Myocyte (in vitro differentiated cells): ENCODE measurements around the gene PXDN. TPM values are rescaled to one million over a fixed set of nuclear protein-coding genes. Genes with fewer than 3 reads are reported as not detected.

Source experiments
- DNase-seq: peaks from one replicate; pipeline ENCODE4 v3.0.0-alpha.2; 2012; ENCODE audit warnings: low read depth
- total RNA-seq: library from RNA; depleted of rRNA; stranded (reverse); fragments of >200 nt; gene quantifications from 2 replicates; pipeline ENCODE4 v1.2.3, GENCODE V29; 2014

The PXDN gene
- total RNA-seq, 1 donor from 2014 or later: 52.7 TPM

GRCh38 chr2:1754461-1755170 is 10.3 kb upstream of the PXDN start:
- no peak for DNase-seq

- no peak for DNase-seq
These were observed 9.7 kb upstream of the PXDN start for GRCh38 chr2:1754046-1754445.

GRCh38 chr2:1752751-1753150 is 8.4 kb upstream of the PXDN start:
- DNase-seq: no peak

- no peak for DNase-seq
These were observed 7.7 kb upstream of the PXDN start for GRCh38 chr2:1751767-1752725.

- peak; percentile 79 for DNase-seq
These were observed 6.8 kb upstream of the PXDN start for GRCh38 chr2:1750933-1751766.

GRCh38 chr2:1750270-1750932 is 6.1 kb upstream of the PXDN start:
- no peak for DNase-seq

- no peak for DNase-seq
These were observed 5.3 kb upstream of the PXDN start for GRCh38 chr2:1749489-1750119.

GRCh38 chr2:1748741-1749488 is 4.6 kb upstream of the PXDN start:
- no peak for DNase-seq

GRCh38 chr2:1748176-1748740 is 3.9 kb upstream of the PXDN start:
- DNase-seq: no peak

- DNase-seq: no peak
These were observed 3.0 kb upstream of the PXDN start for GRCh38 chr2:1747065-1747941.

- DNase-seq: no peak
These were observed 2.1 kb upstream of the PXDN start for GRCh38 chr2:1746174-1747064.

- DNase-seq: no peak
These were observed 1.1 kb upstream of the PXDN start for GRCh38 chr2:1745171-1746023.

- no peak for DNase-seq
These were observed 217 bp downstream of the PXDN start for GRCh38 chr2:1744151-1744445.

GRCh38 chr2:1743396-1744150 is 742 bp downstream of the PXDN start:
- peak; percentile 44 for DNase-seq

- DNase-seq: peak; percentile 85
These were observed 1.5 kb downstream of the PXDN start for GRCh38 chr2:1742681-1743395.
